ENCODE data around the gene CPT1A.

DNA sequence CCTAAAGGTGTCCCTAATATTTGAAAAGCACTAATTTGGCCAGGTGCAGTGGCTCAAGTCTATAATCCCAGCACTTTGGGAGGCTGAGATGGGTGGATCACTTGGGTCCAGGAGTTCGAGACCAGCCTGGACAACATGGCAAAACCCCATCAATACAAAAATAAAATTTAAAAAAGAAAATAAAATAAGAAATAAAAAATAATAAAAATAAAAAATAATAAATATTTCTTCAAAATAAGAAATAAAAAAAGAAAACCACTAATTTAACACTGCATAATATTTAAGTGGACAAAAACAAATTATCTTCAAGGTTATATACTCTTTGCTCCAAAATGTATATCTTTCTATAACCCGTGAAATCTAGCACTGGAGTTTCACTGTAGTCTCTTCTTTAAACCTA lies 32.9 kb downstream of the CPT1A start:
- TF ChIP-seq, protein P1, sequence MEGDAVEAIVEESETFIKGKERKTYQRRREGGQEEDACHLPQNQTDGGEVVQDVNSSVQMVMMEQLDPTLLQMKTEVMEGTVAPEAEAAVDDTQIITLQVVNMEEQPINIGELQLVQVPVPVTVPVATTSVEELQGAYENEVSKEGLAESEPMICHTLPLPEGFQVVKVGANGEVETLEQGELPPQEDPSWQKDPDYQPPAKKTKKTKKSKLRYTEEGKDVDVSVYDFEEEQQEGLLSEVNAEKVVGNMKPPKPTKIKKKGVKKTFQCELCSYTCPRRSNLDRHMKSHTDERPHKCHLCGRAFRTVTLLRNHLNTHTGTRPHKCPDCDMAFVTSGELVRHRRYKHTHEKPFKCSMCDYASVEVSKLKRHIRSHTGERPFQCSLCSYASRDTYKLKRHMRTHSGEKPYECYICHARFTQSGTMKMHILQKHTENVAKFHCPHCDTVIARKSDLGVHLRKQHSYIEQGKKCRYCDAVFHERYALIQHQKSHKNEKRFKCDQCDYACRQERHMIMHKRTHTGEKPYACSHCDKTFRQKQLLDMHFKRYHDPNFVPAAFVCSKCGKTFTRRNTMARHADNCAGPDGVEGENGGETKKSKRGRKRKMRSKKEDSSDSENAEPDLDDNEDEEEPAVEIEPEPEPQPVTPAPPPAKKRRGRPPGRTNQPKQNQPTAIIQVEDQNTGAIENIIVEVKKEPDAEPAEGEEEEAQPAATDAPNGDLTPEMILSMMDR (IDR thresholded peaks at IDR 0.05) = no peak
- TF ChIP-seq POLR2A (IDR thresholded peaks at IDR 0.05) = no peak

Data from Peyer's patch (tissue), 4 donors.